ENCODE measurements around the gene ZNF286A.
"Not testable (repeated sequence)": the region's sequence is repeated elsewhere in the genome, so short reads cannot be mapped to it uniquely, and the experiment has no call there.

ZNF286A gene

DNA sequence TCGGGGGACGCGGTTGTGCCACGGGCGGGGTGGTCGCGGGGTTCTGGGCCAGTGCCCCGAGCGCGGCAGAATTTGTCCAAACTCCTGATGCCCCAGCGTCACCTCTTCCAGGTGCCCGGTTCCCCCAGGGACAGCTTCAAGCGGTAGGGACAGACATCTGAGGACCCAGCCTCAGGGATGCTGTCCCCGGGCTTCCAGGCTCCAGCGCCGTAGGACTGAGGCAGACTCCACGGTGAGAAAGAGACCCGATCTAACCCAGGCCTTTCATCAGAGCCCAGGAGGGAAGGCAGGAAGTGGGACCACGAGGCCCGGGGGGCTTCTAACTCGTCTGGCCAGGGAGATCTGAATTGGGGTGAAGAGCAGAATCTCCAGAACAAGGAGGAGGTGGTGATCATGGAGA is 385 bp downstream of the ZNF286A start:
- not testable (repeated sequence) for DNase-seq

DNA sequence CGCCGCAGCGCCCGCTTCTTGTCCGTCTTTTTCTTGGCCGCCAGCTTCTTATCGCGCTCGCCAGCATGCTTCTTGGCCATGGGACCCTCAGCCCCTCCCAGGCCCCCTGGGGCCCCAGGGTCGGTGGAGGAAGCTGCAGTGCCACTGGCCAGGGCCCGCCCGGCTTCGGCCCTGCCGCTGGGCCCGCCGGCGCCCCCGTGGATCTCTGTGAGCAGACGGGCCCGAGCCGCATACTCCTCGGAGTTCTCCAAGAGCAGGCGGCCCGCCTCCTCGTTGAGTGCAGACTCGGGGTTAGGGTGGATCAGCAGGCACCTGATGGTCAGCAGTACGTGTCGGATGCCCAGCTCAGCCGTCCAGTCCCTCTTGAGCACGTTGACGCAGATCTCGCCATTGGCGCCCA is 4.7 kb downstream of the ZNF286A start:
- not testable (repeated sequence) for DNase-seq

GRCh38 chr17:15704813-15705212 is 5.3 kb downstream of the ZNF286A start:
- DNase-seq, result not testable (repeated sequence)

DNA sequence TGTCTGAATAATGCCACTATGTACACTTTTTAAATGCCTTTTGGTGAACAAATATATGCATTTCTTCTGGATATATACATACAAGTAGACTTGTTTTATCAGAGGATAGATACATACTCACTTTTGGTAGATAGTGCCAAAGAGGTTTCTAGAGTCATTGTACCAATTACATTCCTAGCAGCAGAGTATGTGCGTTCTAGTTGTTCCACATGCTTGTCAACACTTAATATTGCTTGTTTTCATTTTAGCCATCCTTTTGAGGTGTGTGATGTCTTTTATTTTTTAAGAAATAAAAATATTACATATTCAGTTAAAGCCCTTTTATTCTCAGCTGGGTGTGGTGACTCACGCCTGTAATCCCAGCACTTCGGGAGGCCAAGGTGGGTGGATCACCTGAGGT is 9.3 kb downstream of the ZNF286A start:
- not testable (repeated sequence) for DNase-seq

GRCh38 chr17:15716601-15717563 is 17.3 kb downstream of the ZNF286A start:
- not testable (repeated sequence) for DNase-seq

GRCh38 chr17:15730535-15730934 is 31.0 kb downstream of the ZNF286A start:
- DNase-seq, result not testable (repeated sequence)

DNA sequence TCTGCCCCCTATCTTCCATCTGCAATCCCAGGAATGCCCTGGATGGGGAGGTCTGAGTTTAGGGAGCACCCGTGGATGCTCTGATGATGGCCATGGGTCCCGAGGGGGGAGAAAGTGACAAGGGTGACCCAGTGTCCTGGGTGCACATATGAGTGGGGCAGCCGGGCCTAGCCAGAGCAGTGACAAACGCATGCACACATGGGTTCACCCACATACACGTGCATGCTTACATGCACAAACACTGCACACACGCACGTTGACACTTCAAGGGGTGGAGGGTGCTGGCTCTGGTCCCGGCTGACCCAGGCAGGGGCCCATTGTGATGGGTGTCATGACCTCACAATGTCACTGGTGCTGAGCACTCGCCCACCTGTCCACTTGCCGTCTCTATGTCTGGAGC is 32.3 kb downstream of the ZNF286A start, which contains the start of gene TBC1D26:
TBC1D26 (plus strand) TSS at position 384 of the 400 bp plus-strand sequence. CDS start 3,066 bp downstream, outside the sequence.
- not testable (repeated sequence) for DNase-seq

DNA sequence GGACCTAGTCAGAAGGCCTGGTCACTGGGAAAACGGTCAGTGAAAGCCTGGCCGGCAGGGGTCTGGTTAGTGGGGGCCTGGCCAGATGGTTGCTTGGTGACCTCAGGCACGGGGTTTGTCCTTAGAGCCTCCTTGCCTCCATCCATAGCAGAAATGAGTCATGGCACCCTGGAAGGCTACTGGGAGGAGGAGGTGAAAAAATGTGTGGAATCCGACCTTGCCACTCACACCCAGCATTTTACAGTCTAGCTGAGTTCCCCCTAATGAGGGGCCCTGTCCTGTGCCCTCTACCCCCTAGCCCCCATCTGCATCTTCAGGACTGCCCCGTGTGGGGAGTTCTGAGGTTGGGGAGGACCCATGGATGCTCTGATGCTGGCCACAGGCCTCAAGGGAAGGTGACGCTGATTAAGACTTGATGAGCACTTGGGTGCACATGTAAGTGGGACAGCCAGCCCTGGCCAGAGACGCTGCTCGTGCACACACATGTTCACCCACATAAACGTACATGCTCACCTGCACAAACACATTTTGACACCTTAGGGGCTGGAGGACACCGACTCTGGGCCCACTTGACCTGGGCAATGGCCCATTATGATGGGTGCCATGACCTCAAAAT is 33.7 kb downstream of the ZNF286A start:
- not testable (repeated sequence) for DNase-seq

DNA sequence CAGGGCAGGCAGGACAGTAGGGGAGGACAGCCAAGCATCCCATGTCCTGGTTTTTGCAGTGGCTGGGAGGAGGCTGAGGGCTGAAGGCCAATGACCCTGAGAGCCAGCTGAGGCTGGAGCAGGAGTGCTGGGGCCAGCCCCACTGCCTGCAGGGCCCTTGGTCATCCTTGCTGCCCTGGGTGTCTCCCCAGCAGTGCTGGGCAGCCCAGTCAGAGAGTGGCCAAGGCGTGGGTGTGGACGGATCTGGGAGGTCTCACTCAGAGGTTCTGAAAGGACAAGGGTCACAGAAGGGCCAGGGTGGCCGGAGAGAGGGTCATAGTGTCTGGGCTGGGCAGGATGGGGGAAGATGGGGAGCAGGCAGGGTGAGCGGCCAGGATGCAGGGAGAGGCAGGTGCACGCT is 37.0 kb downstream of the ZNF286A start:
- not testable (repeated sequence) for DNase-seq

DNA sequence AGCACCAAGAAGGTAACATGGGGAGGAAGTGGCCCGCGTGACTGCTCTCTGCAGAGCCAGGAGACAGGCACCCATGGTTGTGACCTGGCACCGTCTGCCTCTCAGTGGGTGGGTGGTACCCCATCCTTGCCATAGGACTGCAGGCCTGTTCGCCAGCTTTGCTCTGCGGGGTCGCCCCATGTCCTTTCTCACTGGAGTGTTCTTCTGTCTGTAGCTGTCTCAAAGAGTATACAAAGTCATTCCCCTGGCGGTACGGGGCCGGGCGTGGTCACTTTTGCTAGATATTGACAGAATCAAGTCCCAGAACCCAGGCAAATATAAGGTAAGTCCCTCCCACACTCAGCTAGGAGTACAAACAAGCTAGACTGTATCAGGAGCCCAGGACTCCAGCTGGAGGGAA is 38.5 kb downstream of the ZNF286A start:
- no peak for DNase-seq

DNA sequence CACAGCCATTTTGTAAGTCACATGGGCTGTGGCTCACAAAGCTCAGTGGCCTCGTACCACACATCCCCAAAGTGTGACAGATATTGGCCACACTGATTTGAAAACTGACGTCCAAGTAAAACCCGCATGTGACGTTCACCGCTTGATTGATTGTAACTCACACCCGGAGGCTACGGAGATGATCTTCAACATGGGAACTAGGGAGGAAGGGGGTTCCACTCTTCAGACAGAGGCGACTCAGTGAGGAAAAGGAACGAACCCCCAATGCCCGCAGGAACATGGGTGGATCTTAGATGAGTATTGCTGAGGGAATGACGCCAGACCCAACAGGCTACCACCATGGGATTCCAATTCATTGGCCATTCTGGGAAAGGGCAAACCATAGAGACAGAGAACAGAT is 39.7 kb downstream of the ZNF286A start:
- DNase-seq, result not testable (repeated sequence)

GRCh38 chr17:15740041-15740440 is 40.5 kb downstream of the ZNF286A start:
- not testable (repeated sequence) for DNase-seq

DNA sequence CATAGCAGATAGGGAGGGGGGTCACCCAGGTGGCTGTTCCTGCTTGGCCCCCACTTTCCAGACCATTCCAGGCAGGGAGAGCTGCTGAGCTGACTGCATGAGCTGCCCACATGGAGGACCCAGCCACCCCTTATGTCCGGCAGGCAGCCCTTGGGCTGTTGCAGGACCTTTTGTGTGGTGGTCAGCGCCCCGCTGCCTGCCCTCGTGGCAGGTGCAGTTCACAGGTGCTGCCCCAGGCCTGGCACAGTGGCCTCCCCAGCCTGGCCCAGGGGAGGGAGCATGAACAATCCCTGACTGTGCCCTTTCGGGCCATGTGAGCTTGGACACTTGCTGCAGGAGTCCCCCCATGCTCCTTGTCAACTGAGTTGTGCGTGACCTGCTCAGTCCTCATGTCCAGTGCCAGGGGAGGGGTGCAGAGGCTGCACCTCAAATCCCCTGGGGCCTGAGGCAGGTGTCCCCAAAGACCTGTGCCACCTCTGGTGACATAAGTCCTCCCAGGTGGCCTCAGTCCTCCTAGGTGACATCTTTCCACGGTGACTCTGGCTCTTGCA is 41.1 kb downstream of the ZNF286A start:
- DNase-seq, result no peak

DNA sequence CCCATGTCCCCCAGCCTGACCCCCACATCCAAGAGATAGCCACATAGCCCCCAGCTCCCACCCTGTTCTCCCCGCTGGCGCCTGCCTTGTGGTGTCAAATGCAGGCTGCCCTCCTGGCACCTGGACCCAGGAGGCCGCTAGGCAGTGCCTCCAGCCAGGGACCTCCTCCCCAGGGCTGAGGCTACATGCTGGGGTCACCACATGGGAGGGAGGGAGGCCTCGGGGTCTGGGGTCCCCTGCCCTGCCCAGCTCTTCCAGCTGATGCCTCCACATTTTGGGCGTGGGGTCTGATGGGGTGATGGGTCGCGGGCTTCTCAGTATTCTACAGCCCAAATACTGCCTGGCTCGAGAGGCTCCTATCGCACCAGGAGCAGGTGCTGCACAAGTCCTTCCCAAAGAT is 42.1 kb downstream of the ZNF286A start:
- DNase-seq, result no peak

GRCh38 chr17:15742051-15742795 is 42.7 kb downstream of the ZNF286A start:
- DNase-seq, result no peak

GRCh38 chr17:15742921-15743320 is 43.4 kb downstream of the ZNF286A start:
- DNase-seq, result no peak

DNA sequence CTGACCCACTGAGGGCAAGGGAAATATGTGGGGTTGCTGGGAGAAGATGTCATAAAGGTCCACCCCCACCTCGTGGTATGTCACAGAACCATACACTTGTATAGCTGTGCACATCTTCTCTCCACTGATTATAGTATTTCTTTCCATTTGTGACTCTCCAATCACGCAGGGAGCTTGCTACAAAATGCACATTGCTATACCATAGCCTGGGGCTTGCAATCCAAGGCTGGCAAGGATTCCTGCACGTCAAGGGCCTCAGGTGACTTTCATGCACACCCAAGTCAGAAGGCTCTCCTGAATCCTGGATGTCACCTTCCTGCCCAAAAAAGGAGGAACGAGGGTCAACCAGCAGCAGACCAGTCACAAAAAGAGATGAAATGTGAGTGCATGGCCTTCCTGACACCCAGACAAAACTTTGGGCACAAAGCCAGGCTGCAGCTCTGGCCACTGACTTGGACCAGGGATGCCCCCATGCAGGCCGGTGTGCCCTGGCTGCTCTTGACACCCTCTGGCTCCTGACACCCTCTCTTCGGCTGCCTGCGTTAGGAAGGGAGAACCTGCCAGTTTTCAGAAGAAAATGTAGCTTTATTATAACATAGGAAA is 44.6 kb downstream of the ZNF286A start:
- no peak for DNase-seq

GRCh38 chr17:15744885-15745284 is 45.3 kb downstream of the ZNF286A start:
- DNase-seq, result no peak

- DNase-seq, result not testable (repeated sequence)
Measured at GRCh38 chr17:15749403-15749802, 49.9 kb downstream of the ZNF286A start.

DNA sequence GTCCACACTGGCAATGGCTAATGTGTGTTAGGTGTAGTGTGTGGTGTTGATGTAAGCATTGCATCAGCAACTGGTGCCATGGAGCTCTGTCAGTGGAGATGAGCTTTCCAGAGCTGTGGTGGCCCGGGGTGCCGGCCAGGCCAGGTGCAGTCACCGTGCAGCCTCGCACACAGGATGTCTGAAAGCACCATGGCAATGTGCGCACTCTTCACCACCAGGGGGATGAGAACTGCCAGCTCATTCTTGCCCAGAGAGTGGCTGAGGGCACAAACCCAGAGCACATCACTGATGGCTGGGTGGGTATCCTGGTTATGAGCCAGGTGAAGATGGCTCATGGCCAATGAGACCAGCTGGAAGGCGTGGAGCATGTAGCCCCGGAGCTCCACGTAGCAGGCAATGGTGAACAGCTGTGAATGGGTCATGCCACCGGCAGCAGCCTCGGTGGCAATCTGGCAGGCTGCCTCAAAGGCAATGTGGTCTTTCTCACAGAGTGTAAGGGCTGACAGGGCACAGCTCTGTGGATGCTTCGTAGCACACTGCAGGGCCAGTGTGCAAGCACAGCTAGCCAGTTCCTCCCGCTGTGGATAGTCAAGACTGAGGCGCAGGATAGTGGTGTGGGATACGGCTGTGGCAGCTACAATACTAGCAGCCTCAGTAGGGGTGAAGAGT is 69.4 kb downstream of the ZNF286A start:
- DNase-seq, result not testable (repeated sequence)

All from stimulated activated CD4-positive, alpha-beta T cell treated with anti-CD3 and anti-CD28 coated beads, Interleukin-2, amount 100 ng/mL, for 48 hours (primary cell).